ENCODE data around the gene PSD.

PSD gene

GRCh38 chr10:102404361-102405107, 14.1 kb downstream of the PSD start:
- no peak for TF ChIP-seq CTCF (conservative IDR thresholded peaks at IDR 0.05; ENCODE audit: low read depth, low read length)
- H3K4me3 ChIP-seq (ENCODE audit: low read depth, low read length), result no peak overlapping the region
- DNase-seq (ENCODE audit: low read depth), result no peak

- DNase-seq (ENCODE audit: low read depth), result no peak
- H3K4me3 ChIP-seq (ENCODE audit: low read depth, low read length), result no peak overlapping the region
- no peak for TF ChIP-seq CTCF (conservative IDR thresholded peaks at IDR 0.05; ENCODE audit: low read depth, low read length)
Measured at GRCh38 chr10:102403115-102403514, 15.5 kb downstream of the PSD start.

GRCh38 chr10:102402512-102402896, 16.1 kb downstream of the PSD start:
- no peak for DNase-seq (ENCODE audit: low read depth)
- H3K4me3 ChIP-seq (ENCODE audit: low read depth, low read length), result no peak overlapping the region
- no peak for TF ChIP-seq CTCF (conservative IDR thresholded peaks at IDR 0.05; ENCODE audit: low read depth, low read length)

GRCh38 chr10:102401735-102402511, 16.7 kb downstream of the PSD start:
- no peak overlapping the region for H3K4me3 ChIP-seq (ENCODE audit: low read depth, low read length)
- TF ChIP-seq CTCF (conservative IDR thresholded peaks at IDR 0.05; ENCODE audit: low read depth, low read length), result no peak
- peak; percentile 62 for DNase-seq (ENCODE audit: low read depth)

GRCh38 chr10:102401342-102401654, 17.3 kb downstream of the PSD start:
- no peak overlapping the region for H3K4me3 ChIP-seq (ENCODE audit: low read depth, low read length)
- TF ChIP-seq CTCF (conservative IDR thresholded peaks at IDR 0.05; ENCODE audit: low read depth, low read length), result no peak
- DNase-seq (ENCODE audit: low read depth), result no peak

GRCh38 chr10:102400598-102401341, 17.8 kb downstream of the PSD start:
- DNase-seq (ENCODE audit: low read depth), result no peak
- no peak for TF ChIP-seq CTCF (conservative IDR thresholded peaks at IDR 0.05; ENCODE audit: low read depth, low read length)
- no peak overlapping the region for H3K4me3 ChIP-seq (ENCODE audit: low read depth, low read length)
